Superior temporal gyrus (tissue), 1 donor: Measurements from ENCODE around the gene ANAPC2.

Experiments
- DNase-seq: peaks from one replicate; pipeline ENCODE4 v3.0.0-alpha.2; 2016; ENCODE audit errors: extremely low spot score

ANAPC2 gene

GRCh38 chr9:137175345-137175961 is 12.9 kb downstream of the ANAPC2 start:
- no peak for DNase-seq

- no peak for DNase-seq
Observed at GRCh38 chr9:137174722-137175293, 13.6 kb downstream of the ANAPC2 start.

- DNase-seq = no peak
Observed at GRCh38 chr9:137173796-137174664, 14.3 kb downstream of the ANAPC2 start.

- no peak for DNase-seq
Observed at GRCh38 chr9:137172901-137173795, 15.2 kb downstream of the ANAPC2 start.

GRCh38 chr9:137171149-137171900 is 17.0 kb downstream of the ANAPC2 start:
- DNase-seq = no peak

GRCh38 chr9:137170486-137171148 is 17.7 kb downstream of the ANAPC2 start:
- DNase-seq = no peak

- no peak for DNase-seq
Observed at GRCh38 chr9:137169896-137170358, 18.4 kb downstream of the ANAPC2 start, which contains the start of gene LRRC26. TSS of gene LRRC26 (minus strand) at chr9:137170051. CDS start at chr9:137169943, 108 bp downstream.

- no peak for DNase-seq
Observed at GRCh38 chr9:137168904-137169856, 19.2 kb downstream of the ANAPC2 start.

GRCh38 chr9:137168573-137168903 is 19.8 kb downstream of the ANAPC2 start:
- DNase-seq = no peak

- no peak for DNase-seq
Observed at GRCh38 chr9:137167747-137168572, 20.4 kb downstream of the ANAPC2 start.

- no peak for DNase-seq
Observed at GRCh38 chr9:137167277-137167746, 21.0 kb downstream of the ANAPC2 start.

- no peak for DNase-seq
Observed at GRCh38 chr9:137166380-137167229, 21.8 kb downstream of the ANAPC2 start.

GRCh38 chr9:137165250-137165836 is 23.0 kb downstream of the ANAPC2 start:
- DNase-seq = no peak

- DNase-seq = no peak
Observed at GRCh38 chr9:137164370-137165249, 23.8 kb downstream of the ANAPC2 start.

GRCh38 chr9:137163805-137164204 is 24.6 kb downstream of the ANAPC2 start:
- DNase-seq = no peak

- DNase-seq = no peak
Observed at GRCh38 chr9:137163365-137163715, 25.0 kb downstream of the ANAPC2 start.
